Posterior cingulate gyrus (tissue), 11 donors: ENCODE measurements around the gene CLC.
"Not testable (repeated sequence)": the region's sequence is repeated elsewhere in the genome, so short reads cannot be mapped to it uniquely, and the experiment has no call there.

Experiments
- DNase-seq, 10 donors: peaks; one replicate each; pipeline versions ENCODE4 v3.0.0 to v3.0.0-alpha.2; 2020 to 2021; ENCODE audit warnings: mixed read lengths in 3 of 10
- intact Hi-C: fragments of 100-400 bp; cut with DNase I; formaldehyde crosslinking; loops from one replicate; pipeline ENCODE4 v1.15.1; 2023

The CLC gene

GRCh38 chr19:39731685-39732084 lies 6.1 kb downstream of the CLC start:
- DNase-seq = no peak
- intact Hi-C loops = no loop called here

DNA sequence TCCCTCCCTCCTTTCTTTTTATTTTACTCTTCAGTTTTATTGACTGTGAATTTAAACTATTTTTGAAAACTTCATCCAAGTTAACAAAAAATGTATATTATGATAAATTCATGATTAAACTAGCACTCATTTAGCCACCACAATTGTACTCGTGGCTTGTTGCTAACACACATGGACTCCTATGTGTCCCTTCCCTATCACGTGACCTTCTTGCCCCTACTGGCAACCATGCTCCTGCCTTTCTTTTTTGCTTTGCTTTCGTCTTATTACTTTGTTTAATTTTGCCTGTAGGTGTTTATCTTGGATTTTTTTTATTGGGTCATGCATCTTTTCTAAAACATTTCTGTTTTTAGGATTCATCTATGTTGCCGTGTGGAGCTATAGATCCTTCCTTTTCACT lies 8.2 kb downstream of the CLC start:
- DNase-seq = no peak
- intact Hi-C loops = no loop called here

GRCh38 chr19:39728040-39728439 lies 9.8 kb downstream of the CLC start:
- intact Hi-C loops = no loop called here

DNA sequence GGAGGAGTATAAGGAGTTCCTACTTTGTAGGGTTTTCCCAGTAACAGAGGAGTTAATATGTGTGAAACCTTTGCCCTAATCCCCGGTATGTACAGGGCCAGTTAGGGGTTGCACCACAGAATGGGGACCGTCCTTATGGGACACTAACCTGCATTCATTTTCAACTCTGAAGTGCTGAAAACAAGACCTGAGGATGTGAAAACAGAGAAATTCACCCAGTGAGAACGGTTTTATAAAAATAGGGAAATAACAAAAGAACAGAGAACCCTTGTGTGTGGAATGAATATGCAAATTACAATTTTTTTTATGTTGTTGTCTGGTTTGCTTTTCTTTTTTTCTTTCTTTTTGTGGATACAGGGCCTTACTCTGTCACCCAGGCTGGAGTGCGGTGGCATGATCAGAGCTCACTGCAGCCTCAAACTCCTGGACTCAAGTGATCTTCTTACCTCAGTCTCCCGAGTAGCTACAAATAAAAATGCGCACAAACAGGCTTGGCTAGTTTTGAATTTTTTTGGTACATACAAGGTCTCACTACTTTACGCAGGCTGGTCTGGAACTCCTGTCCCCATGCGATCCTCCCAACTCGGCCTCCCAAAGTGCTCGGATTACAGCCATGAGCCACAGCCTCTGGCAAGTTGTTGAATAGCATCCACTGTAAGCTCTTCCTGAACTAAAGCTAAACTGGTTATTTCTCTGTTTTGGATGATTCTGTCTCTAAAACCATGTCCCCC lies 10.6 kb downstream of the CLC start:
- intact Hi-C loops = no loop called here
- no peak for DNase-seq

More at GRCh38 chr19:39728040-39728439, 9.8 kb downstream of the CLC start:
- no peak for DNase-seq

GRCh38 chr19:39725995-39726394 lies 11.8 kb downstream of the CLC start:
- intact Hi-C loops = no loop called here
- no peak for DNase-seq

DNA sequence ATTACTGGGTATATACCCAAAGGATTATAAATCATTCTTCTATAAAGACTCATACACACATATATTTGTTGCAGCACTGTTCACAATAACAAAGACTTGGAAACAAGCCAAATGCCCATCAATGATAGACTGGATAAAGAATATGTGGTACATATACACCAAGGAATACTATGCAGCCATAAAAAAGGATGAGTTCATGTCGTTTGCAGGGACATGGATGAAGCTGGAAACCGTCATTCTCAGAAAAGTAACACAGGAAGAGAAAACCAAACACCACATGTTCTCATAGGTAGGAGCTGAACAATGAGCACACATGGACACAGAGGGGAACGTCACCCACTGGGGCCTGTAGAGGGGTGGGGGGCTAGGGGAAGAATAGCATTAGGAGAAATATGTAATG lies 17.7 kb downstream of the CLC start:
- DNase-seq, intact Hi-C loops: not testable (repeated sequence)

DNA sequence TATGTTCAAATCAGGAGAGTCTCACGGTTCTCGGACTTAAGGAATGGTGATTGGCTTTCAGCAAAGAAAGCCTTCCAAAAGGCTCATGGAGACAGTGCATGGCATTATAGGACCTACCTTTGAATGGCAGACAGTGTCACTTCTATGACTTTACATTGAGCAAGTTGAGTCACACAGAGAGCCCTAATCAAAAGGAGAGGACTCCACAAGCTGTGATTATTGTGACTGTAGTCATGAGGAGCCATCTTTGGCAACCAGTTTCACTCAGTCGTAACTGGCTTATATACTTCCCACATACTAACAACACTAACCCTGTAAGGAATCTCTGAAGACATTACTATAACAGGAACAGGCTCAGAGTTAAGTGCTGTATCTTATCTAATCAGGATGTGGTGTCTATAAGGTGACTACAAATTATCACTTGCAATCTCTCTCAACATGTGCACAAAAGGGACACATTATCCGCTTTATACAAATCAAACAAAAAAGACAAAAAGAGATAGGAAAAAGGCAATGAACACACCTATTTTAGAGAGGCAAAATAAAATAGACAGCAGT lies 27.4 kb downstream of the CLC start:
- no peak for DNase-seq
- intact Hi-C loops = no loop called here

- intact Hi-C loops = no loop called here
- DNase-seq = no peak
These were observed 28.6 kb downstream of the CLC start for GRCh38 chr19:39709026-39709872.

- intact Hi-C loops = no loop called here
- no peak for DNase-seq
These were observed 29.2 kb downstream of the CLC start for GRCh38 chr19:39708594-39708993.

DNA sequence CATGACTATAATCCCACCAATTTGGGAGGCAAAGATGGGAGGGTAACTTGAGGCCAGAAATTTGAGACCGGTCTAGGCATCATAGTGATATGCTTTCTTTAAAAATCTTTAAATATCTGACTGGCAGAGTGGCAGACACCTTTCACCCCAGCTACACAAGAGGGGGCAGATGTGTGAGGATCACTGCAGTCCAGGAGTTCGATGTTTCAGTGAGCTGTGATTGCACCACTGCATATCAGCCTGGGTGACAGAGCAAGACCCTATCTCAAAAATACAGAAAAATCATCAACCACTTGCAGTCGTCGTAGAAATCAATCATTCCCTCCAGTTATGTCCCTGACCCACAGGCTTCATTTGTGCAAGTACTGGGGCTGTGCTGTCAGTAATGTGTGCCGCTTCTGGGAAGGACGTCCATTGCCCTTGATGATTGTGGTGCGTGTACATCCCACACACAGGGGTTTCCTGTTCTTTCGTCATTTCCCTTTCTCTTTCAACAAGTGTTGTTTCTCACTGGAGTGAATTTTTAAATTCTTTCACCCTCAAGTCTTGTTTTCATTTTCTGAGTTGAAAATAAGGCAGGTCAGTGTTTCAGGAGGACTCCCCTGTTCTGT lies 32.1 kb downstream of the CLC start:
- intact Hi-C loops = no loop called here
- DNase-seq = no peak

DNA sequence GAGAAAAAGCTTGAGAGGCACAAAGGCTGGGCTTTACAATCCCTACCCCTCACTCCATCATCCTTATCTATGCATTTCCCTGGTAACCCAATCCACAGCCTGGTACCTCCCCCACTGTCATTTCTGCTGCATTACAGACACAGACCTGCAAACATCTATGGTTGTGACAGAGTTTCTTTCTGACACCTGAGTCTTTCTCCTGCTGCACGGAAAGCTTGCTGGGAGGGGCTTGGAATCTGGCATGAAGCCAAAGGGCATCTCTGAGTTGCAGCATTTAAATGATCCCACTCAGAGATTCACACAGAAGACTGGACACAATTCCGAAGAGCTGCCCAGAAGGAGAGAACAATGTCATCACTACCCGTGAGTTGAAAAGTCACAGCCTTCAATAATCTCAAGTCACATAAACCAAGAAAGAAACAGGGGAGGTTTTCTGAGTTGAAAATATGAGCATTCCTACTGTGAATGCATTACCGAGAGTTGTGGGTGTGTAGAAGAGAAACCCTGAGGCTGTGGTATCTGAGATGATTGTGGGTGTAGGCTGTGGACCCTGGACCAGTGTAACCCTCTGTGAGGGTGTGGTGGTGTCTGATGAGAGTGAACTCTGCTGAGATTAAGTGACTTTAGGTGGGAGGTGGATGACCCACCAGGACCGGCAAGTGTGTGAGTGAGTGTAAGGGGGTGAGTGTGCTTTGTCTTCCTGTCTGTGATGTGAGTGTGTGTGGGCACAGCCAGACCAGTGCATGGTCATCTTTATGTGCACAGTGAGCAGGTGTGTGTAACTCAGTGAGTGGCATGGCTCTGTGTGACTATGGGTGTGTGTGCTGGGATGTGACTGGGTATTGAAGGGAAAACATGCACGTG lies 33.4 kb downstream of the CLC start, which contains the start of gene LGALS14:
TSS of gene LGALS14 (plus strand) at position 301 of the 864 bp plus-strand sequence. CDS start at position 349, 48 bp downstream.
- no peak for DNase-seq
- intact Hi-C loops = no loop called here

DNA sequence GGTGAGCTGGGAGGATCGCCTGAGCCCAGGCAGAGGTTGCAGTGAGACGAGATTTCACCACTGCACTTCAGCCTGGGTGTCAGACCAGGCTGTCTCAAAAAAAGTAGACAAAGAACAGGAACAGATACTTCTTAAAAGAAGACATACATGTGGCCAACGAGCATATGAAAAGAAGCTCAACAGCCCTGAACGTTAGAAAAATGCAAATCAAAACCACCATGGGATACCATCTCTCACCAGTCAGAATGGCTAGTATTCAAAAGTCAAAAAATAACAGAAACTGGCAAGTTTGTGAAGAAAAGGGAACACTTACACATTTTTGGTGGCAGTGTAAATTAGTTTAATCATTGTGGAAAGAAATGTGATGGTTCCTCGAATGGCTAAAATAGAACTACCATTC lies 36.5 kb downstream of the CLC start:
- DNase-seq = no peak
- intact Hi-C loops = no loop called here

DNA sequence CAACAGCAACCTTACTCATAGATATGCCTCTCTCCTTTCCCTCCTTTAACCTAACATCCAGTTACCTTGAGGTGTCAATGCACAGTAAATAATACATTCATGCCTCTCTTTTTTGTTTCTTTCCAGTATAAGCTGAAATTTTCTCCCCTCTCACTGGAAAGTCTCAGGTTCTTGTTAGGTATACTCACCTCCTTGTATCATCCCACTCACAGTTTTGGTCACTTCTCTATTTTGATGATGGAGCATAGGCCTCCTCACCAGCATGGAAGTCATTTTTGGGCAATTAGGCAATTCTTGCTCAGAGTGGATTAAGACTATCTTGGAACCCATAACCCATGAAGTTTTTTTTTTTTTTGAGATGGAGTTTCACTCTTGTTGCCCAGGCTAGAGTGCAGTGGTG lies 39.3 kb downstream of the CLC start:
- DNase-seq = no peak
- intact Hi-C loops = no loop called here

GRCh38 chr19:39696387-39696786 lies 41.4 kb downstream of the CLC start:
- no peak for DNase-seq
- intact Hi-C loops = no loop called here

- intact Hi-C loops = no loop called here
- DNase-seq = no peak
These were observed 42.1 kb downstream of the CLC start for GRCh38 chr19:39695759-39696158.

DNA sequence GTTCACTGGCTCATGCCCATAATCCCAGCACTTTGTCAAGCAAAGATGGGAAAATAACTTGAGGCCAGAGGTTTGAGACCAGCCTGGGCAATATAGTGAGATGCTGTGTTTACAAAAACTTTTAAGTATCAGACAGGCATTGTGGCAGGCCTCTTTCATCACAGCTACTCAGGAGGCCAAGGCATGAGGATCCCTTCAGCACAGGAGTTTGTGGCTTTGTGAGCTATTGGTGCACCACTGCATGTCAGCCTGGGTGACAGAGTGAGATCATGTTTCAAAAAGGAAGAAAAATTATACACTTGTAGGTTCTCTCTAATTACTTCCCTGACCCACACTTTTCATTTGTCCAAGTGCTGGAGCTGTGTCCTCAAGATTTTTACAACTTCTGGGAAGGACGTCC lies 45.0 kb downstream of the CLC start:
- DNase-seq = no peak
- intact Hi-C loops = no loop called here

- intact Hi-C loops = no loop called here
These were observed 45.7 kb downstream of the CLC start for GRCh38 chr19:39692166-39692565.

DNA sequence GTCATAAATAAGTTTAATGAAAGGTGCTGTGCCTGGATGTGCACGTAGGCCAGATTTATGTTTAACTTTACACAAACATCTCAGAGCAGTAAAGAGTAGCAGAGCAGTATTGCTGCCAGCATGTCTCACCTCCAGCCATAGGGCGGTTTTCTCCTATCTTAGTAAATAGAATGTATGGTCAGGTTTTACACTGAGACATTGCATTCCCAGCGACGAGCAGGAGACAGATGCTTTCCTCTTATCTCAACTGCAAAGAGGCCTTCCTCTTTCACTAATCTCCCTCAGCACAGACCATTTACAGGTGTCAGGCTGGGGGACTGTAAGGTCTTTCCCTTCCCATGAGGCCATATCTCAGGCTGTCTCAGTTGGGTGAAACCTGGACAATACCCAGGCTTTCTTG lies 49.2 kb downstream of the CLC start:
- DNase-seq, intact Hi-C loops: not testable (repeated sequence)

More at GRCh38 chr19:39692166-39692565, 45.7 kb downstream of the CLC start:
- DNase-seq = no peak

GRCh38 chr19:39686739-39687138 lies 51.1 kb downstream of the CLC start:
- no peak for DNase-seq
- intact Hi-C loops = no loop called here

DNA sequence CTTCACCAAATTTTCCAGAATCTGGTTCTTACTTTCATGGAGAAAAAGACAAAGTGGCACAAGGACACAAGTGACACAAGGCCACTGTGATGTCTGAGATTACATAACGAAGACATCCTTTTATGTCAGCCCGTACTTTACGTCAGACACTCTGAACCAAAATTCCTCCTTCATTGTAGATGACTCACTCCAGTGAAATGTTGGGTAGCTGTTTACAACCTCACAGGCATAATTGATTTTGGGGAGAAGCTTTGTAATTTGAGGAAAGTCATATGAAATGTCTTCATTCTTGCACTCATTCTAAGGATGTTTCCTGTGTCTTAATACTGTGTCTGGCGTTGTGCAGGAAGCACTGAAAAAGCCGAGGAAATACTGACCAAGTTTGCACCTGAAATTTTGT lies 53.6 kb downstream of the CLC start:
- no peak for DNase-seq
- intact Hi-C loops = no loop called here
